ENCODE data around the gene OFD1.

Gene OFD1, protein sequence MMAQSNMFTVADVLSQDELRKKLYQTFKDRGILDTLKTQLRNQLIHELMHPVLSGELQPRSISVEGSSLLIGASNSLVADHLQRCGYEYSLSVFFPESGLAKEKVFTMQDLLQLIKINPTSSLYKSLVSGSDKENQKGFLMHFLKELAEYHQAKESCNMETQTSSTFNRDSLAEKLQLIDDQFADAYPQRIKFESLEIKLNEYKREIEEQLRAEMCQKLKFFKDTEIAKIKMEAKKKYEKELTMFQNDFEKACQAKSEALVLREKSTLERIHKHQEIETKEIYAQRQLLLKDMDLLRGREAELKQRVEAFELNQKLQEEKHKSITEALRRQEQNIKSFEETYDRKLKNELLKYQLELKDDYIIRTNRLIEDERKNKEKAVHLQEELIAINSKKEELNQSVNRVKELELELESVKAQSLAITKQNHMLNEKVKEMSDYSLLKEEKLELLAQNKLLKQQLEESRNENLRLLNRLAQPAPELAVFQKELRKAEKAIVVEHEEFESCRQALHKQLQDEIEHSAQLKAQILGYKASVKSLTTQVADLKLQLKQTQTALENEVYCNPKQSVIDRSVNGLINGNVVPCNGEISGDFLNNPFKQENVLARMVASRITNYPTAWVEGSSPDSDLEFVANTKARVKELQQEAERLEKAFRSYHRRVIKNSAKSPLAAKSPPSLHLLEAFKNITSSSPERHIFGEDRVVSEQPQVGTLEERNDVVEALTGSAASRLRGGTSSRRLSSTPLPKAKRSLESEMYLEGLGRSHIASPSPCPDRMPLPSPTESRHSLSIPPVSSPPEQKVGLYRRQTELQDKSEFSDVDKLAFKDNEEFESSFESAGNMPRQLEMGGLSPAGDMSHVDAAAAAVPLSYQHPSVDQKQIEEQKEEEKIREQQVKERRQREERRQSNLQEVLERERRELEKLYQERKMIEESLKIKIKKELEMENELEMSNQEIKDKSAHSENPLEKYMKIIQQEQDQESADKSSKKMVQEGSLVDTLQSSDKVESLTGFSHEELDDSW

DNA sequence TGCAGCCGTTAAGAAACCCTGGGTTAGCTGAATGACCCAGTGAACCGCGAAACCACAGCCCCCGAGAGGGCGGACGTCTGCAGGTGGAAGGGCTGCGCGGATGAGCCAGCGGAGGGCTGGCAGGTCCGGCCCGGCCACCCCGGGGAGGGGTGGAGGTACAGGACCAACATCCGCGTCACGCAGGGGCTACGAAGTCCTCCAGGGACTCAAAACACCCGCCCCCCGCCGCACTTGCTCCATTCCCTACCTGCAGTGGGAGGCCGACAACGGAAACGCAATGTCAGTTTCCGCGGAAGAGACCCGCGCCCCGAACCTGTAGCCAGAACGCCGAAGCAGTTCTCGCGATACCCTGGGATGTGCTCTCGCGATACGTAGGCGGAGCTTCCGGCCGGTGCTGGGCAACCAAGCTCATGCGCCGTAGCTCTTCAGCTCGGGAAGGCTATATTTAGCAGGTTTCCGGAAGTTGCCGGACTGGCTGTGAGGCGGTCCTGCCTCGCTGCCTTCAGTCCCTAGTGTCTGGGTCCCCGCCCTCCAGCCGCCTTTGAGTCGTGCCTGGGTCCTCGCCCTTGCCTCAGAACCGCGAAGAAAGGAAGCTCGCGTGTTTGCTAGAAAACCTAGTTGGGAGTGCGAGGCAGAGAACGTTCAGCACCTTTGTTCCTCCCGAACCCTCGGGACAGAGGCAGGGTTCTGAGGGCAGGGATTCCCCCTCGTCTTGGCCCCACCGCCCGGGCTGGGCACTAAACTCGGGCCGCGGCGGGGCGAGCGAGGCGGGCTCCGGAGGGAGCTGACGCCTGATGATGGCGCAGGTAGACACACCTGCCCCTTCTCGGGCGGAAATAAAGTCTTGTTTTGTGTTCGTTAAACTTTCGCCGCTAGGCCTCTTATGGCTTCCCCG is at the start of gene OFD1, which contains the start of gene TRAPPC2:
Gene OFD1, plus strand, starts transcription at position 471 of the 895 bp plus-strand sequence. Its CDS starts 324 bp downstream, at position 795.
Gene TRAPPC2, minus strand, starts transcription at position 343 of the 895 bp plus-strand sequence. CDS start 14,657 bp downstream, outside the sequence.
- peak; percentile 91 for DNase-seq

- no peak for DNase-seq
These were observed 49.3 kb upstream of the OFD1 start for GRCh38 chrX:13685126-13685763.

- DNase-seq: no peak
These were observed 47.3 kb upstream of the OFD1 start for GRCh38 chrX:13687203-13687602.

DNA sequence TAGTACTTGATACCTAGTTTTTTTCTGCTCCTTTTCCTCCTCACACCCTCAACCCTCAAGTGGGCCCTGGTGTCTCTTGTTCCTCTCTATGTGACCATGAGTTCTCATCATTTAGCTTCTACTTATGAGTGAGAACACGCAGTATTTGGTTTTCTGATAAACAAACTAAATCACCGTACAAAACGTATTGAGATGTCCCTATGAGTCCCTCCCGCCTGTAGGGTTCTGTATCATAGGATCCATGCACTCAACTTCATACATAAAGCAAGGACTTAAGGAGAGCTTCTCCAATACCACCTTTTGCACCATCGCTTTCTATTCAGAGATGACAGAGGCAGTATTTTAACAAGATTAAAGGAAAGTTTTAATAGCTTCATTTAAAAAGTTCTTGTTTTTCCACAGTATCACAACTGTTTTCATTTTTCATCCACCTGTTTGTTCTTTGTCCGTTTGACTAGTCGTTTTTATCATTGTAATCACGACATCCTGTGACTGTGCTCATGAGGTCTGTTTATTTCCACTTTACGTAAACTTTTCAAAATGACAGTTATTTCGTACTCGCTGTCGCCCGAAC is 46.1 kb upstream of the OFD1 start:
- DNase-seq: no peak

DNA sequence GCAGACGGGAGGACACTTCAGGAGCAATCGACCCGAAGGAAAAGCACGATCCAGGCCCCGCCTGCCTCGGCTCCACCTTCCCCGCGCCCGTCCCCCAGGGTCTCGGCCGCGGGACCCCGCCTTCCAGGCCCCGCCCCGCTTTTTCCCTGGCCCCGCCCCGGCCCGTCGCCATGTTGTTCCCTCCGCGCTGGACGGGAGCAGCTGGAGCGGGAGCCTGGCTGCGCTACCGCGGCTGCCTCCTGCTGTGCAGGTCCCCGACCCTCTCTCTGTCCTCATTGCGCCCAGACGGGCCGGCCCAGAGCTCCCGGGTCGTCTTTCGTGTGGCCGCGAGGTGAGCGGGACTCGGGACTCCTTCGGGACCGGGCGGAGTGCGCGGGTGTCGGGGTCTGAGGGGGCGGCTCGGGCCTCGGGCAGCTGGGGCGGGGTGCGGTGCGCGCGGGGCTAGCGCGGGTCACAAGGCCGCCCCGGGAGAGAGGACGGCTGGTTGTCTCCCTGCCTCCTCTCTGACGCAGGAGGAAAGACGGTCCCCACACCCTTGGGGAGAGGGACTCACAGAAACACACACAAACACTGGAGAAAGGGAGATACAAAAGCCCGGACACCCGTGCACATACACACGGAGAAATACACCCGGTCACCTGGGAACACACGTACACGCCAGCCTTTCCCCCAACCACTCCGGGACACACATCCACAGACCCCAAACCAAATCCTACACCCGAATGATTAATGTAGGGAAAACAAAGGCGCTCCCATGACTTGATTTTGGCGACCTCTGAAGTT is 45.4 kb upstream of the OFD1 start, which contains the start of gene RAB9A:
Gene RAB9A, plus strand, starts transcription at position 171 of the 783 bp plus-strand sequence. CDS start 19,619 bp downstream, outside the sequence.
- peak; percentile 21 for DNase-seq

DNA sequence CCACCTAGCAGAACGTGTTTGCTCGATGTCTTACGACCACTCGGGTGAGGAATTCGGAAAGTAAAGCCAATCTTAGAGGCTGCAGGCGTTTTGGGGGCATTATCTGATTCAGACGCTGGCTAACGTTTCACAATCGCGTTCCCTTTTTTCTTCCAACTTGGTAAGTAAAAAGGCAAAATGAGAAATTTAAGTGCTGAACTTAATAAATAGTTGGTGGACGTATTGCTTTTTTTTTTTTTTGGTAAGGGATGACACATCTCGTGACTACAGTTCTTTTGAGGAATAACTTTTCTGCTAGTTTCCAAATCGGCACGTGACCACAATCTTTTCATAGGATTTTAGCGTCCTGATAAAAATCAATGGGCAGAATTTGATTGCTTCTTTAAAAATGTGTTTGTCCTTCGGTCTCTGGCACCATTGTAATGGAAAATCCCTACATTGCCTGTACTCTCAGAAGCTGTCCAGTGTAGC is 44.8 kb upstream of the OFD1 start:
- no peak for DNase-seq

- DNase-seq: no peak
These were observed 43.7 kb upstream of the OFD1 start for GRCh38 chrX:13690836-13691235.

- DNase-seq: no peak
These were observed 42.6 kb upstream of the OFD1 start for GRCh38 chrX:13691841-13692371.

DNA sequence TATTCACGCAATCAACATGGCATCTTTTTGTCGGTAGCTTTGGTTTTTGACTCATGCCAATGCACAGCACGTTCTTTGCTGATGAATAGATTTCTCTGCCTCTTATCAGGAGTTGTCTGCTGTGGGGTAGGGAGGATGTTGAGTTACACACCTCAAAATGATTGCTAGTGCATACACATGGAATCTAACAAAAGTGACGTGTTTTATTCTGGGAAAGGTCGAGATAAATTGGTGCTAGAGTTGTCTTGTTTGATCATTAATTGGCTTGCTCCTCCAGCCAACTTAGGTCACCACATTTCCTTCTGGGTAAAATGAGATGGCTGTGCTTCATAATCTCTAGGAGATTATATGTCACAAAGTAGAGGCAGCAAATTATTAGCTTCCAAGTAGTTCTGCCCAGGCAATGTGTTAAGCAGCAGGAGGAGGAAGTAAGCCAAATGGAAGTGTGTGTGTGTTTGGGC is 41.7 kb upstream of the OFD1 start:
- DNase-seq: no peak

DNA sequence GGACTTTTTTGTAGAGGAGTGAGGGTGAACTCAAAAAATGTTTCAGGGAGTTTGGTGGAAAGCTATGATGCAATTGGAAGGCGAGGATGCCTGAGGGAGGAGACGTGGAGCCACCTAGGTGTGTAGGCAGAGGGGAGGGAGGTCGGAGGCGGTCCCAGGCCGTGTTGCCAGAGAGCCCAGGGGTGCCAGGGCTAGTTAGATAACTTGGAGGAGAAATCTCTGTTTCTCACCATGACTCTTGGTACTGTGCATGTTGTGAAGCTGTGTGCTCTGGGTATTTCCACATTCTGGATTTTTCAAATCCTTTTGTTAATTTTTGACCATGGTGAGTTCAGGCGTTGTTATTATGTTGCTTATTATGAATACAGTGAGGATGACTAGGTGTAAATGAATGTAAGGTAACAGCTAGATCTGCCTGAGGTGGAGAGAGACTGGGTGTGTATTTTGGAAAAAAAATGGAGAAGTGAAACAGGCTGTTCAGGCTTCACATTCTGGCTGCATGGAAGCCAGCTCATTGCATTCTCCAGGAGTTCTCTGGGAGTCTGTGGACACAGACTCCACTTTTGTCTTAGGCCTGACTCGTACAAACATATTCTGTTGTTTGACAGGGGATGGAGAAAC is 41.1 kb upstream of the OFD1 start:
- no peak for DNase-seq

- DNase-seq: no peak
These were observed 40.2 kb upstream of the OFD1 start for GRCh38 chrX:13694359-13694758.

GRCh38 chrX:13694983-13695382 is 39.6 kb upstream of the OFD1 start:
- DNase-seq: no peak

- DNase-seq: no peak
These were observed 38.9 kb upstream of the OFD1 start for GRCh38 chrX:13695601-13696115.

DNA sequence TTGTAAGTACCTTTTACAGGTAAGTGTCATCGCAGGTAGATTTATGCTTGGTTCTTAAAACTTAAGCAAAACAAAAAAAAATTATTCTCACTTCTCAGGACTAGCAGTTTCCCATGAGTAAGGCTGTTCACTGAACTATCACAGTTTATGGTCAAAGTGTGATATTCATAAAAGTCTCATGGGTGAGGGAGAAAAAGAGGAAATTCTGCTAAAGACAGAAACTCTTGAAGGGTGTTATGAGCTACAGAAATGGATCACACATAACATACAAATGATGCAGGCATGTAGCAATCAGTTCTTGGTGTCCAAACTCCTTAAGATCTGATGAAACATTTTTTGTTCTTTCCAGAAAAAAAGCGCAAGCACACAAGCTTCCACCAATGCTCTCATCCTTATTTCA is 37.1 kb upstream of the OFD1 start:
- no peak for DNase-seq

GRCh38 chrX:13697976-13698375 is 36.6 kb upstream of the OFD1 start:
- no peak for DNase-seq

GRCh38 chrX:13698432-13698831 is 36.1 kb upstream of the OFD1 start:
- no peak for DNase-seq

DNA sequence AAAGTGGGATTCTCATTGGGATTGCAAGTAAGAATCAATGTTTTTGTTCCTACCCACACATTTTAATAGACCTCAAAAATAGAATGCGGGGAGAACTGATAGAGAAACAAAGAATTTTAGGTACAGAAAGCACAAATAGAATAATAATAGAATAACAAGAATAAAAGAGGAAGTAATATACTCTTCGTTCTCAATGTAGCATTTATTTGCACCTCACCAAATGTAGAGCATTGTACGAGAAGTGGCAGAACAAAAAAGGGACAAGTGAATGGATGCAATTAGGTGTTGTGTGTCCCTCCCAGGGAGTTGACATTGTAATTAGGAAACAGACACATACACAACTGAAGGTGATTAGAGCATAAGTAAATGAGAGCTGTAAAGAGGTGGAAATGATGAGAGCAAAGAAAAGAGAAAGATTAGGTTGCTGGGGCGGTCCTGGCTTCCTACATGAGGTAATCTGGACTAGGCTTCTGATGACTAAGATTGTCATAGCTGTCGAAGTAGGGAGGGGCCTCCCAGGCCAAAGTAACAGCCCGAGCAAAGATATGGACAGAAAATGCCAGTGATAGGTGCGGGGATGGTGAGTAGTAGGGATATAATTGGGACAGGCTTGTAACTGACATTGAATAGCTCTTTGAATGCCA is 35.2 kb upstream of the OFD1 start:
- no peak for DNase-seq

GRCh38 chrX:13700380-13700779 is 34.2 kb upstream of the OFD1 start:
- no peak for DNase-seq
